Upper lobe of right lung (tissue), 1 donor: ENCODE data around the gene CPN2. TPM values are rescaled to one million over a fixed set of nuclear protein-coding genes. Genes with fewer than 3 reads are reported as not detected.

ENCODE experiments used
- ATAC-seq: fragments of 200-7000 bp; cut with Tn5 transposase; one replicate; pipeline ENCODE4 v1.9.1; 2020; ENCODE audit warnings: mild to moderate bottlenecking, moderate library complexity
- DNase-seq: peaks from one replicate; pipeline ENCODE4 v3.0.0-alpha.2; 2020
- H3K27ac ChIP-seq: fragments of 200-600 bp; one replicate; pipeline ENCODE4 v1.8.0; 2022
- H3K27me3 ChIP-seq: fragments of 200-600 bp; one replicate; pipeline ENCODE4 v1.8.0; 2022; ENCODE audit warnings: mild to moderate bottlenecking
- H3K36me3 ChIP-seq: fragments of 200-600 bp; one replicate; pipeline ENCODE4 v1.8.0; 2022
- H3K4me1 ChIP-seq: fragments of 200-600 bp; one replicate; pipeline ENCODE4 v1.8.0; 2022
- H3K4me3 ChIP-seq: fragments of 200-600 bp; one replicate; pipeline ENCODE4 v1.8.0; 2022; ENCODE audit warnings: mild to moderate bottlenecking
- H3K9me3 ChIP-seq: fragments of 200-600 bp; one replicate; pipeline ENCODE4 v1.8.0; 2022
- CTCF ChIP-seq: fragments of 200-600 bp; IDR thresholded peaks from one replicate; pipeline ENCODE4 v1.8.0; 2022; ENCODE audit warnings: antibody characterized with exemption
- intact Hi-C: fragments of 100-400 bp; cut with DNase I; formaldehyde crosslinking; loops from one replicate; pipeline ENCODE4 v1.11.0; 2022
- total RNA-seq: library from RNA; stranded (reverse); fragmentation: NEBNext Ultra II Directional; extraction: Animal tissue kit (Norgen Biotek cat#: 25700); gene quantifications from one replicate; pipeline ENCODE4 v1.2.1, GENCODE V29; 2021
- donor health status: DM: no; HTN: yes; CAD: no; lungs with severe emphysema.

The CPN2 gene
- total RNA-seq, 1 donor from 2014 or later: not detected

GRCh38 chr3:194320744-194321243 lies 30.3 kb downstream of the CPN2 start:
- Histone ChIP-seq H3K9me3 (peaks cover 6% of the 10 kb centered on the region), H3K4me3 (no peak overlapping the region), H3K4me1 (no peaks in the 10 kb centered on the region), H3K27me3 (no peaks in the 10 kb centered on the region), H3K36me3 (no peaks in the 10 kb centered on the region), H3K27ac (no peak overlapping the region)
- TF ChIP-seq CTCF: no peak
- intact Hi-C loops: no loop called here
- no peak for DNase-seq
- ATAC-seq: no peak

GRCh38 chr3:194320100-194320499 lies 31.0 kb downstream of the CPN2 start:
- H3K9me3 ChIP-seq: peaks cover 6% of the 10 kb centered on the region
- DNase-seq: no peak
- H3K27me3 ChIP-seq: no peaks in the 10 kb centered on the region
- H3K4me1 ChIP-seq: peaks cover 5% of the 10 kb centered on the region
- no peak for ATAC-seq
- no peak overlapping the region for H3K4me3 ChIP-seq
- H3K36me3 ChIP-seq: no peaks in the 10 kb centered on the region
- TF ChIP-seq CTCF: no peak
- intact Hi-C loops: no loop called here
- H3K27ac ChIP-seq: no peak overlapping the region

- Histone ChIP-seq H3K4me1 (peaks cover 15% of the 10 kb centered on the region), H3K9me3 (peaks cover 6% of the 10 kb centered on the region), H3K27ac (no peak overlapping the region), H3K27me3 (no peaks in the 10 kb centered on the region), H3K4me3 (no peak overlapping the region), H3K36me3 (no peaks in the 10 kb centered on the region)
- no peak for DNase-seq
- no peak for ATAC-seq
- no peak for TF ChIP-seq CTCF
- intact Hi-C loops: loop anchor here (10.0 kb wide), 1 partner anchor 184 kb away; the partner anchor contains the start of gene HES1
Measured at GRCh38 chr3:194318511-194319161, 32.5 kb downstream of the CPN2 start.

- no peak for TF ChIP-seq CTCF
- intact Hi-C loops: loop anchor here (10.0 kb wide), 1 partner anchor 182 kb away; the partner anchor contains the start of gene HES1
- H3K27me3 ChIP-seq: no peaks in the 10 kb centered on the region
- DNase-seq (no peak), ATAC-seq (no peak)
- H3K9me3 ChIP-seq: peaks cover 6% of the 10 kb centered on the region
- no peak overlapping the region for H3K4me3 ChIP-seq
- H3K4me1 ChIP-seq: peaks cover 26% of the 10 kb centered on the region
- H3K36me3 ChIP-seq: no peaks in the 10 kb centered on the region
- H3K27ac ChIP-seq: no peak overlapping the region
Measured at GRCh38 chr3:194316918-194317317, 34.2 kb downstream of the CPN2 start.

- intact Hi-C loops: loop anchor here (2.0 to 10.0 kb wide), 2 partner anchors 181 to 527 kb away; partner anchors contain the start of gene HES1
- H3K9me3 ChIP-seq: peaks cover 6% of the 10 kb centered on the region
- no peak overlapping the region for H3K27ac ChIP-seq
- peak; percentile 1 for ATAC-seq
- no peak for TF ChIP-seq CTCF
- H3K27me3 ChIP-seq: no peaks in the 10 kb centered on the region
- H3K36me3 ChIP-seq: no peaks in the 10 kb centered on the region
- peaks cover 26% of the 10 kb centered on the region for H3K4me1 ChIP-seq
- DNase-seq: no peak
- H3K4me3 ChIP-seq: peak overlapping the region; percentile 57
Measured at GRCh38 chr3:194315965-194316361, 35.2 kb downstream of the CPN2 start.
